GM12874 (cell line): ENCODE data around the gene EPS8L2.

Source experiments
- CTCF ChIP-seq: IDR thresholded peaks from 2 replicates; pipeline ENCODE4 v1.5.1; 2011; ENCODE audit warnings: low read depth, mild to moderate bottlenecking, control low read depth, low read length, moderate library complexity; ENCODE audit not compliant: insufficient read depth

Gene EPS8L2

GRCh38 chr11:705646-706438 is at the start of gene EPS8L2:
TSS of gene EPS8L2 (plus strand) at chr11:706231. CDS start at chr11:709408, 3,177 bp downstream.
- no peak for TF ChIP-seq CTCF

GRCh38 chr11:656426-656825 is 49.6 kb upstream of the EPS8L2 start:
- TF ChIP-seq CTCF: no peak

- no peak for TF ChIP-seq CTCF
These were observed 49.2 kb upstream of the EPS8L2 start for GRCh38 chr11:656866-657265.

GRCh38 chr11:657691-658126 is 48.3 kb upstream of the EPS8L2 start:
- TF ChIP-seq CTCF: no peak

GRCh38 chr11:659532-660085 is 46.4 kb upstream of the EPS8L2 start:
- no peak for TF ChIP-seq CTCF

GRCh38 chr11:660281-660680 is 45.8 kb upstream of the EPS8L2 start:
- no peak for TF ChIP-seq CTCF

GRCh38 chr11:660681-661444 is 45.2 kb upstream of the EPS8L2 start:
- no peak for TF ChIP-seq CTCF
